ENCODE data around the gene UBAP1L.
"Not testable (repeated sequence)": the region's sequence is repeated elsewhere in the genome, so short reads cannot be mapped to it uniquely, and the experiment has no call there.

The UBAP1L gene

GRCh38 chr15:65099801-65100200, 15.2 kb downstream of the UBAP1L start:
- not testable (repeated sequence) for DNase-seq

- DNase-seq: no peak
These were observed 15.7 kb downstream of the UBAP1L start for GRCh38 chr15:65099336-65099735.

- DNase-seq: no peak
These were observed 17.2 kb downstream of the UBAP1L start for GRCh38 chr15:65097651-65098263.

- DNase-seq: peak in 1 of 2 experiments; percentile 49
These were observed 18.3 kb downstream of the UBAP1L start for GRCh38 chr15:65096481-65097385.

GRCh38 chr15:65095747-65096104, 19.3 kb downstream of the UBAP1L start:
- DNase-seq: no peak

GRCh38 chr15:65095011-65095746, 19.8 kb downstream of the UBAP1L start:
- no peak for DNase-seq

GRCh38 chr15:65094294-65094995, 20.6 kb downstream of the UBAP1L start:
- DNase-seq: no peak

- not testable (repeated sequence) for DNase-seq
These were observed 21.2 kb downstream of the UBAP1L start for GRCh38 chr15:65093793-65094170.

GRCh38 chr15:65092911-65093792, 21.8 kb downstream of the UBAP1L start:
- DNase-seq: no peak

- DNase-seq: no peak
These were observed 22.8 kb downstream of the UBAP1L start for GRCh38 chr15:65091946-65092770.

- no peak for DNase-seq
These were observed 25.7 kb downstream of the UBAP1L start for GRCh38 chr15:65089206-65089824.

GRCh38 chr15:65088643-65089021, 26.4 kb downstream of the UBAP1L start:
- DNase-seq: no peak

- DNase-seq: no peak
These were observed 26.9 kb downstream of the UBAP1L start for GRCh38 chr15:65087873-65088642.

GRCh38 chr15:65087411-65087810, 27.6 kb downstream of the UBAP1L start:
- DNase-seq: no peak

- DNase-seq: peak; percentile 12 to 69
These were observed 28.3 kb downstream of the UBAP1L start for GRCh38 chr15:65086680-65087111.

- DNase-seq: peak; percentile 30 to 55
These were observed 28.9 kb downstream of the UBAP1L start for GRCh38 chr15:65085990-65086679.

GRCh38 chr15:65085207-65085753, 29.7 kb downstream of the UBAP1L start:
- no peak for DNase-seq

GRCh38 chr15:65084500-65085206, 30.3 kb downstream of the UBAP1L start:
- no peak for DNase-seq
